H9 (cell line): ENCODE results near the gene FOXD4L6. TPM values are rescaled to one million over a fixed set of nuclear protein-coding genes. Genes with fewer than 3 reads are reported as not detected.
"Not testable (repeated sequence)": the region's sequence is repeated elsewhere in the genome, so short reads cannot be mapped to it uniquely, and the experiment has no call there.

Experiments
- DNase-seq: peaks from one replicate; pipeline ENCODE4 v3.0.0-alpha.2; 2017
- H2AFZ ChIP-seq: one replicate; pipeline ENCODE4 v1.6.1; 2013; ENCODE audit warnings: mild to moderate bottlenecking, low read length, control low read depth, moderate library complexity
- H2AK5ac ChIP-seq: 2 replicates; pipeline ENCODE4 v1.6.1; 2013; ENCODE audit warnings: low read length, control low read depth, mixed read lengths; ENCODE audit not compliant: insufficient read length
- H2BK120ac ChIP-seq: one replicate; pipeline ENCODE4 v1.6.1; 2013; ENCODE audit warnings: low read depth, mild to moderate bottlenecking, low read length, control low read depth, inconsistent platforms; ENCODE audit not compliant: poor library complexity, severe bottlenecking
- H2BK12ac ChIP-seq: 2 replicates; pipeline ENCODE4 v1.6.1; 2013; ENCODE audit warnings: low read length, control low read depth, mixed read lengths, low read depth; ENCODE audit not compliant: insufficient read length
- H2BK15ac ChIP-seq: 2 replicates; pipeline ENCODE4 v1.6.1; 2013; ENCODE audit warnings: low read depth, low read length, control low read depth
- H2BK20ac ChIP-seq: one replicate; pipeline ENCODE4 v1.6.1; 2013; ENCODE audit warnings: low read depth, mild to moderate bottlenecking, low read length, control low read depth, inconsistent platforms; ENCODE audit not compliant: poor library complexity, severe bottlenecking
- H2BK5ac ChIP-seq: 2 replicates; pipeline ENCODE4 v1.6.1; 2013; ENCODE audit warnings: low read length, control low read depth, mixed read lengths; ENCODE audit not compliant: insufficient read length
- H3K14ac ChIP-seq: 2 replicates; pipeline ENCODE4 v1.6.1; 2013; ENCODE audit warnings: low read length, control low read depth; ENCODE audit not compliant: insufficient read depth
- H3K18ac ChIP-seq: 2 replicates; pipeline ENCODE4 v1.6.1; 2013; ENCODE audit warnings: low read depth, mild to moderate bottlenecking, mixed read lengths, low read length, control low read depth; ENCODE audit not compliant: insufficient read length
- H3K23ac ChIP-seq: 2 replicates; pipeline ENCODE4 v1.6.1; 2013; ENCODE audit warnings: low read length, control low read depth, mixed read lengths, low read depth; ENCODE audit not compliant: insufficient read length
- H3K23me2 ChIP-seq: 2 replicates; pipeline ENCODE4 v1.6.1; 2013; ENCODE audit warnings: low read depth, mild to moderate bottlenecking, mixed read lengths, low read length, control low read depth; ENCODE audit not compliant: insufficient read length, poor library complexity, severe bottlenecking
- H3K27ac ChIP-seq: 2 replicates; pipeline ENCODE4 v1.5.1; 2013; ENCODE audit warnings: low read length, control low read depth, mixed read lengths, low read depth; ENCODE audit not compliant: insufficient read length
- H3K27me3 ChIP-seq: 2 replicates; pipeline ENCODE4 v1.6.1; 2013; ENCODE audit warnings: low read length, control low read depth, inconsistent platforms; ENCODE audit not compliant: insufficient read depth
- H3K4ac ChIP-seq: 2 replicates; pipeline ENCODE4 v1.6.1; 2013; ENCODE audit warnings: low read depth, mild to moderate bottlenecking, control low read depth, inconsistent platforms, low read length, moderate library complexity
- H3K4me1 ChIP-seq: 2 replicates; pipeline ENCODE4 v1.6.1; 2013; ENCODE audit warnings: low read length, control low read depth, inconsistent platforms; ENCODE audit not compliant: insufficient read depth
- H3K4me2 ChIP-seq: 2 replicates; pipeline ENCODE4 v1.6.1; 2013; ENCODE audit warnings: low read length, control low read depth, mixed read lengths; ENCODE audit not compliant: insufficient read length, insufficient read depth
- H3K56ac ChIP-seq: 2 replicates; pipeline ENCODE4 v1.6.1; 2013; ENCODE audit warnings: low read depth, mild to moderate bottlenecking, mixed read lengths, low read length, control low read depth; ENCODE audit not compliant: insufficient read length
- H3K79me1 ChIP-seq: 2 replicates; pipeline ENCODE4 v1.6.1; 2013; ENCODE audit warnings: low read depth, mild to moderate bottlenecking, moderate library complexity, low read length, control low read depth, inconsistent platforms; ENCODE audit not compliant: insufficient read depth, poor library complexity, severe bottlenecking
- H3K79me2 ChIP-seq: 2 replicates; pipeline ENCODE4 v1.6.1; 2013; ENCODE audit warnings: low read length, control low read depth, inconsistent platforms; ENCODE audit not compliant: insufficient read depth
- H3K9ac ChIP-seq: 2 replicates; pipeline ENCODE4 v1.6.1; 2013; ENCODE audit warnings: low read length, control low read depth, mixed read lengths; ENCODE audit not compliant: insufficient read length; ENCODE audit errors: extremely low read depth
- H3K9me3 ChIP-seq: one replicate; pipeline ENCODE4 v1.6.1; 2013; ENCODE audit warnings: low read depth, low read length, inconsistent platforms; ENCODE audit not compliant: control insufficient read depth
- H3T11ph ChIP-seq: one replicate; pipeline ENCODE4 v1.6.1; 2013; ENCODE audit warnings: mild to moderate bottlenecking, low read length, control low read depth, inconsistent platforms
- H4K20me1 ChIP-seq: one replicate; pipeline ENCODE4 v1.6.1; 2013; ENCODE audit not compliant: control insufficient read depth, insufficient read length, insufficient read depth
- H4K5ac ChIP-seq: 2 replicates; pipeline ENCODE4 v1.6.1; 2013; ENCODE audit warnings: low read depth, mild to moderate bottlenecking, mixed read lengths, low read length, control low read depth; ENCODE audit not compliant: insufficient read length
- H4K8ac ChIP-seq: replicated peaks from 2 replicates; pipeline ENCODE4 v1.6.1; 2013; ENCODE audit warnings: low read length, control low read depth, mixed read lengths, low read depth; ENCODE audit not compliant: insufficient read length
- H4K91ac ChIP-seq: 2 replicates; pipeline ENCODE4 v1.6.1; 2013; ENCODE audit warnings: low read depth, mild to moderate bottlenecking, moderate library complexity, mixed read lengths, low read length, control low read depth; ENCODE audit not compliant: insufficient read length
- H3K27ac Mint-ChIP-seq, 3 experiments: 2 replicates in 2 of 3; 3 replicates in 1 of 3; pipeline ENCODE4 v1.8.0; 2020 to 2021; ENCODE audit warnings: mixed read lengths in 3 of 3, mild to moderate bottlenecking in 1 of 3, moderate library complexity in 1 of 3
- H3K27me3 Mint-ChIP-seq: 2 replicates; pipeline ENCODE4 v1.8.0; 2021; ENCODE audit warnings: low read depth, mild to moderate bottlenecking, moderate library complexity, mixed read lengths
- H3K36me3 Mint-ChIP-seq, 3 experiments: 2 replicates in 2 of 3; 3 replicates in 1 of 3; pipeline ENCODE4 v1.8.0; 2020 to 2021; ENCODE audit warnings: low read depth in 3 of 3, mixed read lengths in 3 of 3; ENCODE audit not compliant: insufficient read depth in 1 of 3
- H3K4me1 Mint-ChIP-seq, 2 experiments: 2 replicates each; pipeline ENCODE4 v1.8.0; 2020; ENCODE audit warnings: mixed read lengths in 2 of 2
- H3K4me3 Mint-ChIP-seq, 2 experiments: 2 replicates in 1 of 2; 3 replicates in 1 of 2; pipeline ENCODE4 v1.8.0; 2020 to 2021; ENCODE audit warnings: mild to moderate bottlenecking in 2 of 2, mixed read lengths in 2 of 2, moderate library complexity in 1 of 2
- H3K9me3 Mint-ChIP-seq, 2 experiments: 2 replicates in 1 of 2; 3 replicates in 1 of 2; pipeline ENCODE4 v1.8.0; 2020; ENCODE audit warnings: mild to moderate bottlenecking in 2 of 2, mixed read lengths in 2 of 2, moderate library complexity in 1 of 2
- WGBS: extraction: QIAGEN DNeasy Blood & Tissue Kit; methylation state at CpG from one replicate; pipeline ENCODE4 v1.1.7; 2013; ENCODE audit warnings: missing lambda C conversion rate, low lambda C conversion rate, mixed read lengths; ENCODE audit not compliant: insufficient read length; ENCODE audit errors: extremely low coverage; 5-methylcytosine and 5-hydroxymethylcytosine counted together
- total RNA-seq: library from RNA; stranded (reverse); gene quantifications from 2 replicates; pipeline ENCODE4 v1.2.1, GENCODE V29; 2021

Gene FOXD4L6
- total RNA-seq, 1 experiment from 2014 or later = 0.13 TPM

DNA sequence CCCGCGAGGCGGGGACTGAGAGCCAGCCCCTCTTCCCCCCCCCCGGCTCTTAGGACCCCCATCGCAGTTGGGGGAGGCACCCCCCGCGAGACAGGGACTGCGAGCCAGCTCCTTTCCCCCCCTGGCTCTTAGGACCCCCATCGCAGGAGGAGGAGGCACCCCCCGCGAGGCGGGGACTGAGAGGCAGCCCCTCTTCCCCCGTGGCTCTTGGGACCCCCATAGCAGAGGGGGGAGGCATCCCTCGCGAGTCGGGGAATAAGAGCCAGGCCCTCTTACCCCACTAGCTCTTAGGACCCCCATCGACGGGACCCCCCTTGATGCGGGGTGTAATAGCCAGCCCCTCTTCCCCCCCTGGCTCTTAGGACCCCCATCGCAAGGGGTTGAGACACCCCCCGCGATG, 19.7 kb downstream of the FOXD4L6 start:
- not testable (repeated sequence) for H3K4me1 Mint-ChIP-seq, H3K9ac ChIP-seq, H2BK20ac ChIP-seq, H3K4ac ChIP-seq, H3K79me1 ChIP-seq, H2AFZ ChIP-seq, H4K8ac ChIP-seq, H3K79me2 ChIP-seq, DNase-seq, H3K27ac Mint-ChIP-seq, H4K20me1 ChIP-seq, H2BK12ac ChIP-seq, H2AK5ac ChIP-seq, H3K4me3 Mint-ChIP-seq, H3K9me3 Mint-ChIP-seq, H2BK5ac ChIP-seq, H3K36me3 Mint-ChIP-seq, H3K14ac ChIP-seq, H3K56ac ChIP-seq, H3K23me2 ChIP-seq, H4K5ac ChIP-seq, H3K4me1 ChIP-seq, H3K18ac ChIP-seq, H4K91ac ChIP-seq, H3K4me2 ChIP-seq, H3K27me3 ChIP-seq, H3K9me3 ChIP-seq, H3K27ac ChIP-seq, H2BK15ac ChIP-seq, H2BK120ac ChIP-seq, H3T11ph ChIP-seq, H3K23ac ChIP-seq
- no CpG with 5 or more reads among the region's 22 CpGs for WGBS
- peaks cover 16% of the 10 kb centered on the region for H3K27me3 Mint-ChIP-seq

- H3K23me2 ChIP-seq = not testable (repeated sequence)
- no CpG with 5 or more reads among the region's 34 CpGs for WGBS
Measured at GRCh38 chr9:41106472-41107116, 21.9 kb downstream of the FOXD4L6 start.

More at GRCh38 chr9:41106472-41107116, 21.9 kb downstream of the FOXD4L6 start:
- not testable (repeated sequence) for H3K27ac Mint-ChIP-seq, H3K18ac ChIP-seq, DNase-seq, H3K56ac ChIP-seq, H2AK5ac ChIP-seq, H3K9ac ChIP-seq, H2BK5ac ChIP-seq, H3K27me3 ChIP-seq, H3K27ac ChIP-seq, H3K36me3 Mint-ChIP-seq, H3K4me1 ChIP-seq, H3K79me2 ChIP-seq, H2BK12ac ChIP-seq, H3K4me1 Mint-ChIP-seq, H4K8ac ChIP-seq, H3K14ac ChIP-seq, H3K79me1 ChIP-seq, H2BK120ac ChIP-seq, H4K91ac ChIP-seq, H2AFZ ChIP-seq, H3K4me3 Mint-ChIP-seq, H4K20me1 ChIP-seq, H3K9me3 ChIP-seq, H4K5ac ChIP-seq, H3K4me2 ChIP-seq, H3K9me3 Mint-ChIP-seq, H2BK20ac ChIP-seq, H2BK15ac ChIP-seq, H3K4ac ChIP-seq, H3K23ac ChIP-seq, H3T11ph ChIP-seq
- H3K27me3 Mint-ChIP-seq = peaks cover 21% of the 10 kb centered on the region
